Adrenal gland (tissue), 5 donors: ENCODE data around the gene PTDSS2.

Experiments
- POLR2A ChIP-seq, 2 donors: fragments of 450-650 bp; IDR thresholded peaks; one replicate each; pipeline ENCODE4 v1.6.1; 2017; ENCODE audit warnings: antibody characterized with exemption in 2 of 2, mild to moderate bottlenecking in 2 of 2, moderate library complexity in 1 of 2
- TF ChIP-seq, protein P1 (sequence below), 6 experiments: fragments of 450-650 bp in 4 of 6; fragments of 200-600 bp in 2 of 6; sonication (generic) in 1 of 6; IDR thresholded peaks; 1 replicate in 5 of 6; 2 replicates in 1 of 6; pipeline versions ENCODE4 v1.5.1 to v1.8.0; 2016 to 2021; ENCODE audit warnings: antibody characterized with exemption in 6 of 6, mild to moderate bottlenecking in 2 of 6, moderate library complexity in 1 of 6
- donor health status: DM: no; HTN: no; CAD: no.

DNA sequence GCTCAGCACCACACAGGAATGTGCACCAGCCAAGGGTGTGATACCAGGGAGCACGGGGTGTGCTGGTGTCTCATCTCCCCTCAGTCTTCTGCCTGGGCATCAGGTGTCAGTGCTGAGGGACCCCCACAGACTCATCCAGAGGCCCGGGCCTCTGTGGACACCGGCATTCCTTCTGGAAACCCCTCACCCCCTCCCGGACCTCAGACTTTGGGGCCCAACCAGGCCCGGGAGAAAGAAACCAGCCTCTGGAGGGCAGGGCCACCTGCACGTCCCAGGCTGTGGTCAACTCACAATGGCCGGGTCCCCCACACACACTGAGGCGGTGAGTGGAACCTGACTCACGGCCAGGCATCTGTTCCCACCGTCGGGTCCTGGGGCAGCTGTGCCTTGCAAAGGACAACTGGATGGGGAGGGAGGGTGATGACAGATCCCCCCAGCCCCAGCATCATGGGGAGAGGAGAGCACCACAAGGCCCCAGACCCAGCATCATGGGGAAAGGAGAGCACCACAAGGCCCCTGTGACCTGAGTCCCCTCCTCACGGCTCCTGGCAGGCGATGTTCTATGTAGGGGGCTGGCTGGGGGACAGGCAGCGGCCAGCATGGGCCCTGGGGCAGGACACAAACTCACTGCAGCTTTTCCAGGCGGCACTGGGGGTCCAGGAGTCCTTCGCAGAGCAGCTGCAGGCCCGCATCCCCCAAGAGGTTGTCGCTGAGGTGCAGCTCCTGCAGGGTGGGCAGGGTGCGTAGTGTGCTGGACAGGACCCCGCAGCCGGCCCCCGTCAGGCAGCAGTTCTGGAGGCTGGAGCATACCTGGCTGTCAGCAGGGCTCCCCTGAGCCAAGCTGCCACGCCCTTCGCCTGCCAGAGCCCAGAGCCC, 49.4 kb downstream of the PTDSS2 start:
- no peak for TF ChIP-seq POLR2A (IDR thresholded peaks at IDR 0.05)
- TF ChIP-seq, protein P1, sequence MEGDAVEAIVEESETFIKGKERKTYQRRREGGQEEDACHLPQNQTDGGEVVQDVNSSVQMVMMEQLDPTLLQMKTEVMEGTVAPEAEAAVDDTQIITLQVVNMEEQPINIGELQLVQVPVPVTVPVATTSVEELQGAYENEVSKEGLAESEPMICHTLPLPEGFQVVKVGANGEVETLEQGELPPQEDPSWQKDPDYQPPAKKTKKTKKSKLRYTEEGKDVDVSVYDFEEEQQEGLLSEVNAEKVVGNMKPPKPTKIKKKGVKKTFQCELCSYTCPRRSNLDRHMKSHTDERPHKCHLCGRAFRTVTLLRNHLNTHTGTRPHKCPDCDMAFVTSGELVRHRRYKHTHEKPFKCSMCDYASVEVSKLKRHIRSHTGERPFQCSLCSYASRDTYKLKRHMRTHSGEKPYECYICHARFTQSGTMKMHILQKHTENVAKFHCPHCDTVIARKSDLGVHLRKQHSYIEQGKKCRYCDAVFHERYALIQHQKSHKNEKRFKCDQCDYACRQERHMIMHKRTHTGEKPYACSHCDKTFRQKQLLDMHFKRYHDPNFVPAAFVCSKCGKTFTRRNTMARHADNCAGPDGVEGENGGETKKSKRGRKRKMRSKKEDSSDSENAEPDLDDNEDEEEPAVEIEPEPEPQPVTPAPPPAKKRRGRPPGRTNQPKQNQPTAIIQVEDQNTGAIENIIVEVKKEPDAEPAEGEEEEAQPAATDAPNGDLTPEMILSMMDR (IDR thresholded peaks at IDR 0.05): no peak
